Measurements from ENCODE around the gene SFT2D3. TPM values are rescaled to one million over a fixed set of nuclear protein-coding genes. Genes with fewer than 3 reads are reported as not detected.

The SFT2D3 gene
- total RNA-seq, 1 experiment from 2014 or later, result 4.0 TPM

DNA sequence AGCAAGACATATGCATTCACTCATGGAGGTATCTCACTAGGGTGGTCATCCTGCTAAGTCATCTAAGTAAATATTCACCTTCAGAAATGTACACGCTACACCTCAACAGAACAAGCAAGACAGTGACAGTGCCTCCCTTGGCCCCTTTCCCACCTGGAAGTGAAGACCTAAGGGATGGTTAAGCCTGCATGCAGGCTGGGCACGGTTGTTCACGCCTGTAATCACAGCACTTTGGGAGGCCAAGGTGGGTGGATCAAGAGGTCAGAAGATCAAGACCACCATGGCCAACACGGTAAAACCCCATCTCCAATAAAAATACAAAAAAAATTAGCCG lies 30.4 kb upstream of the SFT2D3 start:
- 0 out of 2 replicates have a peak, but pooled peaks cover 4% of the 10 kb centered on the region for H3K27me3 ChIP-seq (ENCODE audit: low read length)

DNA sequence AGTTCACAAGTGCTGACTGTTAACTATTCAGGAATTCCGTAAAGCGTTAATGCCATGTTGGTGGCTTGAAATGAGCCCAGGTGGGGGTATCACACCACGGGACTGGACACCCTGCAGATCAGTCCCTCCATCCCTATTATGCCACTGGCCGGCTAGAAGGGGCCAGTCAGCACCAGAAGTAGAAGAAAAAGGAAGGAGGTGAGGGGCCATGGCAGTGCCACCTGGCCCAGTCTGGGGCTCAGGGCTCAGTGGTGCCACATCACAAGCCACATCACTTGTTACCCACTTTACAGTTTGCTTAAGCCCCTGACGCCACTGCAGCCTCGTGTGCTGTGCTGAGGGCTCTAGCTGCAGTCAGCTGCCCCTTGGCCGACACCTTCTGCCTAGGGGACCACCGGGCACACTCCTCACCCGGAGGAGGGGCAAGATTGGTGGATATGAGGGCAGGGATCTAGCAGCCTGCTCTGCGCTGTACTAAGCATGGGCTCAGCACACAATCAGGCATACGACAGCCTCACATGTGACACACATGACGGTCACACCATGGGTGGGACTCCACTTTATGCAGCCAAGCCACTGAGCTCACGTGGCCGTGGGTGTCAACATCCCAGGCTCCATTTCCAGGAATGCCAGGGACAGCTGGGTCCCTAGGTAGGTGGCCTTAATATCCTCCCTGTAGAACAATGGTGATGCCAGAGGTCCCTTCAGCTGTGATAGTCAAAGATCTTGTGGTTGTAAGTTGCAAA lies 29.6 kb upstream of the SFT2D3 start:
- DNase-seq, result no peak
- no peaks in the 10 kb centered on the region for H3K79me2 ChIP-seq (ENCODE audit: low read length)
- H4K20me1 ChIP-seq (ENCODE audit: insufficient read depth, low read depth, low read length), result no peaks in the 10 kb centered on the region
- H3K9me2 ChIP-seq (replicated peaks; ENCODE audit: insufficient read depth, low read length), result no peaks in the 10 kb centered on the region
- H3K4me2 ChIP-seq (ENCODE audit: low read depth, low read length, poor library complexity, severe bottlenecking), result no peak overlapping the region
- no peak overlapping the region for H3K4me3 ChIP-seq (ENCODE audit: low read length)
- 0 out of 2 replicates have a peak, but pooled peaks cover 4% of the 10 kb centered on the region for H3K27me3 ChIP-seq (ENCODE audit: low read length)
- H2AFZ ChIP-seq (ENCODE audit: low read length), result no peak overlapping the region
- H3K9me3 ChIP-seq (ENCODE audit: low read length), result no peaks in the 10 kb centered on the region
- H3K27ac ChIP-seq (ENCODE audit: low read length), result no peak overlapping the region
- no peaks in the 10 kb centered on the region for H3K36me3 ChIP-seq (ENCODE audit: insufficient read depth, low read length)
- no peak overlapping the region for H3K9ac ChIP-seq (ENCODE audit: low read length)
- H3K4me1 ChIP-seq (ENCODE audit: low read length), result no peaks in the 10 kb centered on the region

More for the DNA sequence above, 30.4 kb upstream of the SFT2D3 start:
- Histone ChIP-seq H3K9ac (ENCODE audit: low read length) (no peak overlapping the region), H3K9me2 (replicated peaks; ENCODE audit: insufficient read depth, low read length) (no peaks in the 10 kb centered on the region), H2AFZ (ENCODE audit: low read length) (no peak overlapping the region), H3K4me3 (ENCODE audit: low read length) (no peak overlapping the region), H3K36me3 (ENCODE audit: insufficient read depth, low read length) (no peaks in the 10 kb centered on the region), H3K4me2 (ENCODE audit: low read depth, low read length, poor library complexity, severe bottlenecking) (no peak overlapping the region), H4K20me1 (ENCODE audit: insufficient read depth, low read depth, low read length) (no peaks in the 10 kb centered on the region), H3K79me2 (ENCODE audit: low read length) (no peaks in the 10 kb centered on the region), H3K27ac (ENCODE audit: low read length) (no peak overlapping the region), H3K9me3 (ENCODE audit: low read length) (no peaks in the 10 kb centered on the region), H3K4me1 (ENCODE audit: low read length) (no peaks in the 10 kb centered on the region)
- DNase-seq, result no peak

DNA sequence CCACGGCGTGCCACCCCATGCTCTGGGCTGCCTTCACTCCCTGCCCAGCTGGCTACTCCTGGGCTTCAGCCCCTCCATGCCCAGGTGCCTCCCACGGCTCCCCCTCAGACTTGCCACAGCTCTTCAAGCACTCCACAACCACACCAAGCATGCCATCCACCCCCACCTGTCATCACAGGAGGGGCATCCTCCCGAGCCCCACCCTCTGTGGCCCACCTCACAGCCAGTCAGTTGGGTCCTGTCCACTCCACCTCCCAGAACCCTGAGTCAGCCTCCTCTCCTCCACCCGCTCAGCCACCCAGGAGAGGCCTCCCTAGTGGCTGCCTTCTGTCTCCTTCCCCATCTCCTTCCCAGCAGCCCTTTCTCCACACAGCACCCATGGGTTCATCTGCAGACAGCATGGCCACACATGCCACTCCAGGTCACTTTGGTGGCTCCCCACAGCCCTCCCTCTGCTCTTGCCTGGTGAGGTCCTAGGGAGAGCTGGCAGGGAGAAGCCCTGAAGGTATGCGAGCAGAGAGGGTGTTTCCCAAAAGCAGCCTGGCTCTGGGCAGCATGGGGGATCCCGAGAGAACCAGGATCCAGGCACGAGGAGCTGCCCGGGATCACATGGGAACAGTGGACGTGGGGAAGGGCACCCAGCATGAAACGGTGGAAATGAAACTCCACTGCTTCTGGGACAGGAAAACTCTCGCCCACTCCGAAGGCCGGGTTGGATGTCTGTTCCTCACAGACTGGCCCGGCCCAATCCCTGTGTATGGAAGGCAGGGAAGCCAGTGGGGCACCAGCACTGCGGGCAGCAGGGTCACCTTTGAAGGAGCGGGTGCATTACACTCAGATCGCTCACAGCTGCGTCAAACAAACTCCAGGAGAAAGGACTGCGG lies 28.7 kb upstream of the SFT2D3 start:
- no peaks in the 10 kb centered on the region for H4K20me1 ChIP-seq (ENCODE audit: insufficient read depth, low read depth, low read length)
- DNase-seq, result no peak
- no peak overlapping the region for H2AFZ ChIP-seq (ENCODE audit: low read length)
- H3K9ac ChIP-seq (ENCODE audit: low read length), result no peak overlapping the region
- H3K36me3 ChIP-seq (ENCODE audit: insufficient read depth, low read length), result no peaks in the 10 kb centered on the region
- H3K9me2 ChIP-seq (replicated peaks; ENCODE audit: insufficient read depth, low read length), result no peaks in the 10 kb centered on the region
- no peak overlapping the region for H3K4me2 ChIP-seq (ENCODE audit: low read depth, low read length, poor library complexity, severe bottlenecking)
- H3K9me3 ChIP-seq (ENCODE audit: low read length), result no peaks in the 10 kb centered on the region
- H3K27ac ChIP-seq (ENCODE audit: low read length), result no peak overlapping the region
- 0 out of 2 replicates have a peak, but pooled peaks cover 4% of the 10 kb centered on the region for H3K27me3 ChIP-seq (ENCODE audit: low read length)
- no peaks in the 10 kb centered on the region for H3K4me1 ChIP-seq (ENCODE audit: low read length)
- H3K79me2 ChIP-seq (ENCODE audit: low read length), result no peaks in the 10 kb centered on the region
- no peak overlapping the region for H3K4me3 ChIP-seq (ENCODE audit: low read length)

DNA sequence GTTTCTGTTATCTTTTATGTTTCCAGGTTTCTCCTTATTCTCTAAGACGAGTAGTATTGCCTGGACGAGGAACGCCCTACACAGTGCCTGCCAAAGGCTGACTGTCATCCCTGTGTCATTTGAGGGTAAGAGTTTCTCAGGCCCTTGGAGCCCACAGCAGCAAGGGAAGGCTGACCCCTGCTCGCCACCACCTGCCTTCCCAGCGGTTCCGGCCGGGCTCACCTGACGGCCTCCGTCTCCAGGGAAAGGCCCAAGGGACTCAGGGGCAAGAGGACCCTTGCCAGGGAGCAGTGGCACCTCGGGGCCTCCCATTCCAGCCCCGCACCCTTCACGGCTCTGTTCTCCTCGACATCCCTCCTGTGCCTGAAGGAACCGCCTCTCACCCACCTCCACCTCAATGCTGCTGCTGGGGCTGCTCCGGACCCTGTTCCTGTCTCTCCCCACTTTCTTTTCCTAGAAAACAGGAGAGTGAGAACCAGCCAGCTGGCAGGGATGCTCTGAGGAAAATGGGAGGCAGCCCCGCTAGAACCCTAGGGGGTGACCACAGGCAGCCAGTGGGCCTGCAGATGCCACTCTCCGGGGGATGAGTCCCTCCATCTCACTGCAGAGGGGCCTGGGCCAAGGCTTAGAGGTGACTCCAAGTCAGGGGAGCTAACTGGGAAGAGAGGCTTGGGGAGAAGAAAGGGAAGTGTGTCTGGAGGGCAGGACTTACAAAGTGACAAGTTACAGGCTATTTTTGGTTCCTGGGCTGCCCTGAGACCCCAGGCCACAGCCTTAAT lies 27.8 kb upstream of the SFT2D3 start:
- Histone ChIP-seq H3K9ac (ENCODE audit: low read length) (no peak overlapping the region), H3K4me3 (ENCODE audit: low read length) (no peak overlapping the region), H2AFZ (ENCODE audit: low read length) (no peak overlapping the region), H3K9me2 (replicated peaks; ENCODE audit: insufficient read depth, low read length) (no peaks in the 10 kb centered on the region), H3K79me2 (ENCODE audit: low read length) (no peaks in the 10 kb centered on the region), H4K20me1 (ENCODE audit: insufficient read depth, low read depth, low read length) (no peaks in the 10 kb centered on the region), H3K27ac (ENCODE audit: low read length) (no peak overlapping the region), H3K4me1 (ENCODE audit: low read length) (no peaks in the 10 kb centered on the region), H3K27me3 (ENCODE audit: low read length) (0 out of 2 replicates have a peak, but pooled peaks cover 4% of the 10 kb centered on the region), H3K9me3 (ENCODE audit: low read length) (no peaks in the 10 kb centered on the region), H3K4me2 (ENCODE audit: low read depth, low read length, poor library complexity, severe bottlenecking) (no peak overlapping the region), H3K36me3 (ENCODE audit: insufficient read depth, low read length) (no peaks in the 10 kb centered on the region)
- DNase-seq, result no peak

DNA sequence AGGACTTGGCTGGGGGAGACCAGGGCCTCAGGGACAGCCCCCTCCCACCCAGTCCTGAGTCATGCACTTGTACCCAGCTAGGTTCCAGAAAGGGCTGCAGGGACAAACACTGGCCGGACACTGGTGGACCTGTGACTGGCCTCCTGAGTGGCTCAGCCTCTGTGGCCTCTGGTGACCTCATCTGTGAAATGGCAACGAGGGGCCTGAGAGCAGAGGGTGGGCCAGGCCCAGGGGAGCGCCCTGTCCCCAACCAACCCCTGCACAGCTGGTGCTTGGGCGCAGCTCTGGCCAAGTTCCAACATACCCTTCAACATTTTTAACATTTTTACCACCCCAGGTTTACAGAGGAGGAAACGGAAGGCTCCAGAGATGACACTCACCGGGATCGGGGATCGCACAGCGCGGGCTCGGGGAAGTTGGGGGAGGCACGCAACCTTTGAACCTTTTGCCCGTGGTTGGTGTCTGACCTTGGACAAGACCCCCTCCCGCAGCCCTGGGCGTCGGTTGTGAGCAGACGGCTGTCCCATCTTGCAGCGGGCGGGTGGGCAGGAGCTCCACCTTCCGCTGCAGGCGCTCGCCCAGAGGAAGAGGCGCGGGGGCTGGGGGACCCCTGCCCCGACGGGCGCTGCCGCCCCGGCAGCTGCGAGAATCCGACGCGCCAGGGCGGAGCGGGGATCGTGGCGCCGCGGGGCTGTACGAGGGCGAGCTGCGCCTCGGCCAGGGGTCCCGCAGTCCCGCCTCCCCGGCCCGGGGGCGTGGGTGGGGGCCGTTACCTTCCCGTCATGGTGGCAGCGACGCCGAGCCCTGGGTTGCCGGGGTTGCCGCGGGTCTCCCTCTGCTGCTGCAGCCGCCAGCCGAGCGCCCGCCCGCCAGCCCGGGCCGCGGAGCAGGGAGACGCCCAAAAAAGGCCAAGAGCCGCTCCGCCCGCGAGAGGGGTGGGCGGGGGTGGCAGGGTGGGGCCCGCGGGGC lies 26.8 kb upstream of the SFT2D3 start:
- no peak overlapping the region for H3K4me3 ChIP-seq (ENCODE audit: low read length)
- no peaks in the 10 kb centered on the region for H3K9me2 ChIP-seq (replicated peaks; ENCODE audit: insufficient read depth, low read length)
- H3K36me3 ChIP-seq (ENCODE audit: insufficient read depth, low read length), result no peaks in the 10 kb centered on the region
- no peaks in the 10 kb centered on the region for H3K9me3 ChIP-seq (ENCODE audit: low read length)
- H2AFZ ChIP-seq (ENCODE audit: low read length), result no peak overlapping the region
- H3K27me3 ChIP-seq (ENCODE audit: low read length), result 0 out of 2 replicates have a peak, but pooled peaks cover 4% of the 10 kb centered on the region
- H3K79me2 ChIP-seq (ENCODE audit: low read length), result no peaks in the 10 kb centered on the region
- no peak overlapping the region for H3K4me2 ChIP-seq (ENCODE audit: low read depth, low read length, poor library complexity, severe bottlenecking)
- DNase-seq, result no peak
- H4K20me1 ChIP-seq (ENCODE audit: insufficient read depth, low read depth, low read length), result no peaks in the 10 kb centered on the region
- no peak overlapping the region for H3K9ac ChIP-seq (ENCODE audit: low read length)
- no peaks in the 10 kb centered on the region for H3K4me1 ChIP-seq (ENCODE audit: low read length)
- no peak overlapping the region for H3K27ac ChIP-seq (ENCODE audit: low read length)

DNA sequence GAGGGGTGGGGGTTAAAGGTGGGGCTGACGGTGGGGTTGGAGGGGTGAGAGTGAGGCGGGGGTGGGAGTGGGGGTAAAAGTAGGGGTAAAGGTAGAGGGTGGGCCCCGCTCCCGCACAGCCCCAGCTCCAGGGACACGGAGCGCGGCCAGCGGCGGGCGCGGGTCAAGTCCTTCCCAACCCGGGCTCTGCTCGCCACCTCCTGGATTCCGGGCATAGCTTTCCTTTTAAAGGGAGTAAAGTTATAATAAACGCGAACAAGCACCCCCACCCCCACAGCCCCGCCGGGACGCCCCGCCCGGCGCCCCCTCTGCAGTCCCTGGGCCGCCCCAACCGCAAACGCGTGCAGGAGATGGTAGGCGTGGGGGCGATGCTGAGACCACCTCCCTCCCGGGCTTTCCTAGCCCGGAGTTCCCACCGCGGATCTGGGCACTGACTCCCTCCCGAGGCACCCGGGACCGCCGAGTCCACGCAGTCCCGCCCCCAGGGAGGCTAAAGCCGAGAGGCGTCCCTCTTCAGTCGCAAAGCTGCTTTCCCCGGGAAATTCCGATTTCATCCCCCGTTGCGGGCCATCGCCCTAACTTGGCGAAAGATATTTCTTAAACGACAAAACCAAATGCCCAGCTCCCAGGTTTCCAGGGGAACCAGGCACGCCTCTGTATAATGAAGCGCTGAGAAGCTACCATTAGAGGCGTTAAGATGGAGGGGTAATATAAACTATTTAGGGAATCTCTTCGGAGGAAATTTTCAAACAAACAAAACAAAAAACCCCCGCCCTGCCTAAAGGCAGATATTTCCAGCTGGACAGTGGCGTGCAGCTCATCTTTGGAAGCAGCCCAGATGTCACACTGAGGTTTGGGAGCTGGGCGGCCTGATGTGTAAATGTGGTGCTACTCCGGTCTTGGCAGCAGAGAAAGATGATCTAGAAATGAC lies 25.7 kb upstream of the SFT2D3 start, which contains the start of gene LIMS2:
Gene LIMS2, minus strand, starts transcription at position 200 of the 931 bp plus-strand sequence. CDS start 506 bp downstream, outside the sequence.
- H3K27me3 ChIP-seq (ENCODE audit: low read length), result no peaks in the 10 kb centered on the region
- no peak within 1 kb of the TSS for H3K27ac ChIP-seq (ENCODE audit: low read length)
- H3K9ac ChIP-seq (ENCODE audit: low read length), result no peak within 1 kb of the TSS
- H3K4me1 ChIP-seq (ENCODE audit: low read length), result no peaks in the 10 kb centered on the region
- H3K4me2 ChIP-seq (ENCODE audit: low read depth, low read length, poor library complexity, severe bottlenecking), result no peak within 1 kb of the TSS
- no peaks in the 10 kb centered on the region for H3K79me2 ChIP-seq (ENCODE audit: low read length)
- no peak for DNase-seq
- no peaks in the 10 kb centered on the region for H4K20me1 ChIP-seq (ENCODE audit: insufficient read depth, low read depth, low read length)
- no peaks in the 10 kb centered on the region for H3K9me2 ChIP-seq (replicated peaks; ENCODE audit: insufficient read depth, low read length)
- no peak within 1 kb of the TSS for H3K4me3 ChIP-seq (ENCODE audit: low read length)
- no peak within 1 kb of the TSS for H2AFZ ChIP-seq (ENCODE audit: low read length)
- H3K36me3 ChIP-seq (ENCODE audit: insufficient read depth, low read length), result no peaks in the 10 kb centered on the region
- no peaks in the 10 kb centered on the region for H3K9me3 ChIP-seq (ENCODE audit: low read length)

DNA sequence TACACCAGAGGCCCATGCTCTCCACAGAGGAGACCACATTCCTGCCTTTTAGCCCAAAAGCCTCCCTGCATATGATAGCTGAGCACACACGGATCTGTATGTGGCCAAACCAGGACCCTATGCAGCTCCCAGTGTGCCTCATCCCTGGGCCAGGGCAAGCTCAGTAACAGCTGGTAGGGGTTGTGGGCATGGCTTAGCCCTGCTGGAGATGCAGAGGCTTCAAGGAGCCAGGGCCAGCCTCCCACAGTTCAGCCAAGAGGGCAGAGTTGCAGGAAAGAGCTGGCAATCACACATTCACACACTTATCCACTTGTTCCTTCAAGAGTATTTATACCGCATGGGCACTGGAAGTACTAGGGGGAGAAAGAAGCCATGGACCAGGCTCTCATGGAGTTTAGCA lies 24.4 kb upstream of the SFT2D3 start:
- no peak overlapping the region for H2AFZ ChIP-seq (ENCODE audit: low read length)
- H3K27me3 ChIP-seq (ENCODE audit: low read length), result no peaks in the 10 kb centered on the region
- H4K20me1 ChIP-seq (ENCODE audit: insufficient read depth, low read depth, low read length), result no peaks in the 10 kb centered on the region

More for the DNA sequence above, 24.4 kb upstream of the SFT2D3 start:
- no peak overlapping the region for H3K4me3 ChIP-seq (ENCODE audit: low read length)
- H3K9me2 ChIP-seq (replicated peaks; ENCODE audit: insufficient read depth, low read length), result no peaks in the 10 kb centered on the region
- no peak overlapping the region for H3K27ac ChIP-seq (ENCODE audit: low read length)
- H3K79me2 ChIP-seq (ENCODE audit: low read length), result no peaks in the 10 kb centered on the region
- H3K9me3 ChIP-seq (ENCODE audit: low read length), result no peaks in the 10 kb centered on the region
- H3K4me2 ChIP-seq (ENCODE audit: low read depth, low read length, poor library complexity, severe bottlenecking), result no peak overlapping the region
- H3K36me3 ChIP-seq (ENCODE audit: insufficient read depth, low read length), result no peaks in the 10 kb centered on the region
- no peak overlapping the region for H3K9ac ChIP-seq (ENCODE audit: low read length)
- H3K4me1 ChIP-seq (ENCODE audit: low read length), result no peaks in the 10 kb centered on the region
- no peak for DNase-seq

All from Karpas-422 (cell line).